GM20000 (cell line): Measurements from ENCODE around the gene ANKS1A.
"Not testable (repeated sequence)": the region's sequence is repeated elsewhere in the genome, so short reads cannot be mapped to it uniquely, and the experiment has no call there.

ENCODE experiments used
- DNase-seq: peaks from one replicate; pipeline ENCODE4 v3.0.0; 2012; ENCODE audit warnings: low spot score
- TF ChIP-seq, protein P1 (sequence below): IDR thresholded peaks from 2 replicates; pipeline ENCODE4 v1.5.1; 2012; ENCODE audit warnings: mild to moderate bottlenecking, control low read depth; ENCODE audit errors: extremely low read depth, missing control alignments

The ANKS1A gene

DNA sequence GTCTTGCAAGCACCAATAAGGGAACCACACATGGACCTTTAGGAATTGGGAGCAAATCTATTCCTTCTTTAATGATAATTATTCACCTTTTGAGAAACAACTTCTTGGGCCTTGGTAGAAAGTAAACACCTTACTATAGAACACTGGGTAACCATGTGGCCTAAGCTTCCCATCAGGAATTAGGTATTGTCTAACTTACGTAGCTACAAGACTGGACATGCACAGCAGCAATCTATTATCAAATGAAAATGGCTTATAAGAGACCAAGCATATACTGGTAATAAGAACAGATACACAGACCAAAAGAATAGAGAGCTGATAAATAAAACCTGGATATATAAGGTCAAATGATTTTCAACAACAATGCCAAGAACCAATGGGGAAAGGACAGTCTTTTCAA is 235.3 kb downstream of the ANKS1A start:
- TF ChIP-seq, protein P1, sequence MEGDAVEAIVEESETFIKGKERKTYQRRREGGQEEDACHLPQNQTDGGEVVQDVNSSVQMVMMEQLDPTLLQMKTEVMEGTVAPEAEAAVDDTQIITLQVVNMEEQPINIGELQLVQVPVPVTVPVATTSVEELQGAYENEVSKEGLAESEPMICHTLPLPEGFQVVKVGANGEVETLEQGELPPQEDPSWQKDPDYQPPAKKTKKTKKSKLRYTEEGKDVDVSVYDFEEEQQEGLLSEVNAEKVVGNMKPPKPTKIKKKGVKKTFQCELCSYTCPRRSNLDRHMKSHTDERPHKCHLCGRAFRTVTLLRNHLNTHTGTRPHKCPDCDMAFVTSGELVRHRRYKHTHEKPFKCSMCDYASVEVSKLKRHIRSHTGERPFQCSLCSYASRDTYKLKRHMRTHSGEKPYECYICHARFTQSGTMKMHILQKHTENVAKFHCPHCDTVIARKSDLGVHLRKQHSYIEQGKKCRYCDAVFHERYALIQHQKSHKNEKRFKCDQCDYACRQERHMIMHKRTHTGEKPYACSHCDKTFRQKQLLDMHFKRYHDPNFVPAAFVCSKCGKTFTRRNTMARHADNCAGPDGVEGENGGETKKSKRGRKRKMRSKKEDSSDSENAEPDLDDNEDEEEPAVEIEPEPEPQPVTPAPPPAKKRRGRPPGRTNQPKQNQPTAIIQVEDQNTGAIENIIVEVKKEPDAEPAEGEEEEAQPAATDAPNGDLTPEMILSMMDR = no peak
- DNase-seq = no peak

DNA sequence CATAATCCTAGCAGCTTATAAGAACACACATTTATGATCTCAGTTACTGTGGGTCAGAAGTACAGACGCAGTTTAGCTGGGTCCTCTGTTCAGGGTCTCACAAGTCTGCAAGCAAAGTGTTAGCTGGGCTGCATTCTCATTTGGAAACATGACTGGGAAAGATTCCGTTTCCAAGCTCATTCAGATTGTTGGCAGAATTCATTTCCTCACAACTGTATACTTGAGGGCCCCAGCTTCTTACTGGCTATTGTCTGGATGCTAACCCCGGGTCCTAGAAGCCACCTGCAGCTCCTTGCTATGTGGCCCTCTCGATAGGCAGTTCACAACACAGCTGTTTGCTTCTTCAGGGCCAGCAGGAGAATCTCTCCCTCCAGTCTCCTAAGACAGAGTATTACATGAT is 239.0 kb downstream of the ANKS1A start:
- TF ChIP-seq, protein P1 = no peak
- DNase-seq = no peak

DNA sequence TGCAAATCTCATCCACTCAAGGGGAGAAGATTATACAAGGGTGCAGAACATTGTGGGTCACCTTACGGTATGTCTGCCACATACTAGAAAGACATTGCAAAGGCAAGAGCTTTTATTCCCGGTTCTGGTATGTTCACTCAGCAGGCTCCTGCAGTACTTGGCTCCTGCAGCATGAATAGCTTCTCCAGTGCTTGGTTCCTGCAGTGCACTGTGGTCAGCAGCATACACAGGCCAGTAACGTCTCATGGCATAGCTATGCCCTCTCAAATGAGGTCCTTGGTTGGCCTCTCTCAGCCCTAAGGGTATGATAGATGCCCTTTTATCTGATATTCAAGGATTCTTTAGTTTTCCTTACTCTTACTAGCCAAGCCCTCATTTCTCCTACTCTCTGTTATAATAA is 239.4 kb downstream of the ANKS1A start:
- DNase-seq = no peak
- TF ChIP-seq, protein P1 = no peak

DNA sequence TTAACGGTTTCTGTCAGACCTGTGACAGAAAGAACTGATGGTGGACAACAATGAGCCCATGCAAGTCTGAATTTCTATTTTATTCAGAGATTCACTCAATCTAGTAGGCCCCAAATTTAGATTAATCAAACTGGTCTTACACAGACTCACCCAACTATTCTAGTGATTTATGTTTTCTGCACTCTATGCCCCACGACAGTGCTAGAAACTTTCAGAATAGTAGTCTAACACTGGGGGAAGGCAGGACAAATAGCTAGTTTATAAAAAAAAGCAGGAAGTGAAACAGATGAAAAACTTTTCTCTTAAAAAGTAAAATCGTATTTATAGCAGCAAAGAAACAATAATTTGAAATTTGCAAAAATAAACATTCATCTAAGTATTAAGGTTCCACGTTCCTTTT is 247.1 kb downstream of the ANKS1A start:
- TF ChIP-seq, protein P1 = no peak
- no peak for DNase-seq

DNA sequence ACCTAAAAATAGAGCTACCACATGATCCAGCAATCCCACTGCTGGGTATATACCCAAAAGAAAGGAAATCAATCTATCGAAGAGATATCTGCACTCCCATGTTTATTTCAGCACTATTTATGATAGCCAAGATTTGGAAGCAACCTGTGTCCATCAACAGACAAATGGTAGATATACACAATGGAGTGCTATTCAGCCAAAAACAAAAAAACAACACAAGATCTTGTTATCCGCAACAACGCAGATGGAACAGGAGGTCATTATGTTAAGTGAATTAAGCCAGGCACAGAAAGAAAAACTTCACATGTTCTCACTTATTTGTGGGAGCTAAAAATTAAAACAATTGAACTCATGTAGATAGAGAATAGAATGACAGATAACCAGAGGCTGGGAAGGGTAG is 249.1 kb downstream of the ANKS1A start:
- not testable (repeated sequence) for DNase-seq

DNA sequence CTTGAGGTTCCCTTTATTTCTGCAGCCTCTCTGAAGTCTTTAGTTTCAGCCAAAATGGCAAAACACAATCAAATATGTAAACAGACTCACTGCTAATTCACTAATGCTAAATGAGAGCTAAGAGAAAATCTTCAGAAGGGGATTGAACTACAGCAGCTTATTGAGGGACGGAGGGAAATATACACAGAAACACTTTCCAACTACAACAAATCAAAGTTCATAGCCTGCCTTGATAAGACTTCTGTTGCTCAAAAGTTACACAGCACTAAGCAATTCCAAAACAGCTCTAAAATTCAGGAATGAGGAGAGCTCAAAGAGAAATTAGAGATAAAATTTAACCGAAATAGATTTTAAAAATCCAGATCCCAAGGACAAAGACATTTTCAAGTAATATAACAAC is 250.4 kb downstream of the ANKS1A start:
- TF ChIP-seq, protein P1 = no peak
- no peak for DNase-seq

DNA sequence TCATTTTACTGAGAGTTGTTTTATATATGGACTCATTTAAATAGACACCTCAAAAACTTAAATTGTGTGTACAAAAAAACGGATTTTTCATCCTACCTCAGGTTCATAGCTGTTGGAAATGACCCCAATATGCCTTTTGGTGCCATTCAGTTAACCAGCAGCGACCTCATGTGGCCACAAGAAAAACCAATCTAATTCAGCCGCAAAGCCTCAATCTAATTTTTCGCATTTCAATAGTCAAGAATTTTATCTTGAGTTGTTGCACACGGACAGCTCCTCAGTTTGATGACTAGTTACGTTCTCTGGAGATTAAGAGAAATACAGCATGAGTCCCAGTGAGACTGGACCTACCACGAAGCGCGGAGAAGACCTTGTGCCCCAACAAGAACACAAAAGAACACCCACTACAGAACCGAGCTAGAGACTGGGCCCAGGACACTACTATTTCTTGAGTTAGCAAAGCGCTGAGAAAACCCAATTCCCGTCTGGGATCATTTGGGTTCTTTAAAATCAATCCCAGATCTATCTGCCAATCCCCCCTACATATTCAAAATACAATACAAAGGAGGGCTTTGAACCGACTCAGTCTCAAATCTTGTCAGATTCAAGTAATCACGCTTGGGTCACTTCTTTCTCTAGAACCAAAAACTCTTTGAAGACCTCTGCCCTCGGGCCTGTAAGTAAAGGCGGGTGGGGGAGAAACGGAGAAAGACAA is 251.0 kb downstream of the ANKS1A start:
- DNase-seq = peak; percentile 69
- TF ChIP-seq, protein P1 = peak; percentile 53

DNA sequence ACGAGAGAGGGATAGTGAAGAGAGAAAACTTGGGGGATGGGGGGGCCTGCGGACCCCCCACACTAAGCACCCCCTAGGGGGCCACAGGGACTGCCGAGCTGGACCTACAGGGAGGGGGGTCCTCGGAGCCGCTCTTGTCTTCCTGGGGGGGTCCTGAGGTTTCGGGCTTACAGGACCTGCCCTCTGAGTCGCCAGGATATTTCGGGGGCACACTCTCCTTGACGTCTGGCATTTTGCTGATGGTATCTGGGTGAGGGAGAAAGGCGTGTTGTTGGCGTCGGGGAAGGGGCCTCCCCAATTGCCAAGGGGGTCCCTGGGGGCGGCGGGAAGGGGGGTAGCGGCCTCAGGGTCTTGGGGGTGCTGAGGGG is 251.6 kb downstream of the ANKS1A start:
- TF ChIP-seq, protein P1 = no peak
- DNase-seq = no peak
